RWPE2 (cell line): ENCODE measurements around the gene KCNMB2.

Experiments used
- ATAC-seq: fragments of 200-7000 bp; cut with Tn5 transposase; 3 replicates; pipeline ENCODE4 v1.9.1; 2021; ENCODE audit warnings: low read depth
- DNase-seq: peaks from one replicate; pipeline ENCODE4 v3.0.0-alpha.2; 2020; ENCODE audit warnings: low spot score
- H3K27ac ChIP-seq: fragments of 450-650 bp; 2 replicates; pipeline ENCODE4 v1.5.1; 2017; ENCODE audit warnings: mild to moderate bottlenecking; ENCODE audit not compliant: poor library complexity, severe bottlenecking
- H3K27me3 ChIP-seq: fragments of 250-450 bp; sonication (Bioruptor Pico); 2 replicates; pipeline ENCODE4 v1.5.1; 2021; ENCODE audit warnings: mild to moderate bottlenecking, moderate library complexity; ENCODE audit not compliant: insufficient read depth, poor library complexity, severe bottlenecking
- H3K36me3 ChIP-seq: fragments of 250-450 bp; sonication (Bioruptor Pico); 2 replicates; pipeline ENCODE4 v1.5.1; 2020; ENCODE audit warnings: low read depth, mild to moderate bottlenecking, moderate library complexity
- H3K4me1 ChIP-seq: fragments of 250-450 bp; sonication (Bioruptor Pico); 2 replicates; pipeline ENCODE4 v1.5.1; 2021; ENCODE audit warnings: mild to moderate bottlenecking, moderate library complexity; ENCODE audit not compliant: insufficient read depth, poor library complexity, severe bottlenecking
- H3K4me3 ChIP-seq: fragments of 250-450 bp; sonication (Bioruptor Pico); 2 replicates; pipeline ENCODE4 v1.5.1; 2021; ENCODE audit warnings: mild to moderate bottlenecking, moderate library complexity; ENCODE audit not compliant: severe bottlenecking
- H3K9me3 ChIP-seq: fragments of 250-450 bp; sonication (Bioruptor Pico); 2 replicates; pipeline ENCODE4 v1.5.1; 2021; ENCODE audit warnings: mild to moderate bottlenecking, moderate library complexity; ENCODE audit not compliant: severe bottlenecking
- CTCF ChIP-seq: fragments of 450-650 bp; IDR thresholded peaks from one replicate; pipeline ENCODE4 v1.5.1; 2017; ENCODE audit warnings: mild to moderate bottlenecking, moderate library complexity; ENCODE audit not compliant: poor library complexity, severe bottlenecking

The KCNMB2 gene

GRCh38 chr3:178536211-178537079, at the start of gene KCNMB2:
KCNMB2 (plus strand) TSS chr3:178536436.
- Histone ChIP-seq H3K27ac (no peak within 1 kb of the TSS), H3K27me3 (peaks cover 16% of the 10 kb centered on the region), H3K4me3 (no peak within 1 kb of the TSS), H3K4me1 (no peaks in the 10 kb centered on the region), H3K36me3 (no peaks in the 10 kb centered on the region), H3K9me3 (no peaks in the 10 kb centered on the region)
- ATAC-seq, result no peak
- DNase-seq, result no peak
- no peak for TF ChIP-seq CTCF

- TF ChIP-seq CTCF, result no peak
- H3K27me3 ChIP-seq, result no peaks in the 10 kb centered on the region
- DNase-seq (no peak), ATAC-seq (no peak)
- H3K27ac ChIP-seq, result no peak overlapping the region
- H3K4me3 ChIP-seq, result no peak overlapping the region
- no peaks in the 10 kb centered on the region for H3K9me3 ChIP-seq
- H3K4me1 ChIP-seq, result no peaks in the 10 kb centered on the region
- H3K36me3 ChIP-seq, result no peaks in the 10 kb centered on the region
These were observed 49.3 kb upstream of the KCNMB2 start for GRCh38 chr3:178486903-178487302.

- no peaks in the 10 kb centered on the region for H3K27me3 ChIP-seq
- no peak for ATAC-seq
- H3K4me3 ChIP-seq, result no peak overlapping the region
- no peaks in the 10 kb centered on the region for H3K36me3 ChIP-seq
- H3K9me3 ChIP-seq, result no peaks in the 10 kb centered on the region
- no peak overlapping the region for H3K27ac ChIP-seq
- DNase-seq, result no peak
- H3K4me1 ChIP-seq, result no peaks in the 10 kb centered on the region
- no peak for TF ChIP-seq CTCF
These were observed 48.5 kb upstream of the KCNMB2 start for GRCh38 chr3:178487752-178488151.

GRCh38 chr3:178491751-178492150, 44.5 kb upstream of the KCNMB2 start:
- DNase-seq (no peak), ATAC-seq (no peak)
- Histone ChIP-seq H3K4me3 (no peak overlapping the region), H3K9me3 (no peaks in the 10 kb centered on the region), H3K36me3 (no peaks in the 10 kb centered on the region), H3K27ac (no peak overlapping the region), H3K4me1 (no peaks in the 10 kb centered on the region), H3K27me3 (no peaks in the 10 kb centered on the region)
- no peak for TF ChIP-seq CTCF

GRCh38 chr3:178492491-178492890, 43.7 kb upstream of the KCNMB2 start:
- no peak for TF ChIP-seq CTCF
- Histone ChIP-seq H3K4me3 (no peak overlapping the region), H3K27me3 (no peaks in the 10 kb centered on the region), H3K27ac (no peak overlapping the region), H3K9me3 (no peaks in the 10 kb centered on the region), H3K36me3 (no peaks in the 10 kb centered on the region), H3K4me1 (no peaks in the 10 kb centered on the region)
- no peak for DNase-seq
- ATAC-seq, result no peak
